CD4-positive, alpha-beta T cell treated with Interleukin-15 for 1 hour (primary cell): Measurements from ENCODE around the gene RHOG.
A peak's percentile ranks its signal among the peaks of the same experiment; 100 is the strongest.
"Not testable (repeated sequence)": the region's sequence is repeated elsewhere in the genome, so short reads cannot be mapped to it uniquely, and the experiment has no call there.

Experiments used
- DNase-seq: peaks from one replicate; pipeline ENCODE4 v3.0.0-alpha.2; 2020

The RHOG gene

GRCh38 chr11:3840870-3841425, at the start of gene RHOG:
TSS of gene RHOG (minus strand) at chr11:3840959. CDS start at chr11:3828138, 12,821 bp downstream.
- no peak for DNase-seq

GRCh38 chr11:3890014-3890413, 49.3 kb upstream of the RHOG start:
- DNase-seq = no peak

- no peak for DNase-seq
Measured at GRCh38 chr11:3888876-3889275, 48.1 kb upstream of the RHOG start.

- DNase-seq = no peak
Measured at GRCh38 chr11:3886985-3887384, 46.2 kb upstream of the RHOG start.

GRCh38 chr11:3885855-3886254, 45.1 kb upstream of the RHOG start:
- no peak for DNase-seq

- no peak for DNase-seq
Measured at GRCh38 chr11:3882655-3883054, 41.9 kb upstream of the RHOG start.

GRCh38 chr11:3880724-3881123, 40.0 kb upstream of the RHOG start:
- DNase-seq = no peak

GRCh38 chr11:3879967-3880542, 39.3 kb upstream of the RHOG start:
- no peak for DNase-seq

GRCh38 chr11:3879216-3879966, 38.6 kb upstream of the RHOG start:
- no peak for DNase-seq

- DNase-seq = no peak
Measured at GRCh38 chr11:3878258-3878584, 37.5 kb upstream of the RHOG start.

GRCh38 chr11:3877364-3878257, 36.9 kb upstream of the RHOG start:
- no peak for DNase-seq

- no peak for DNase-seq
Measured at GRCh38 chr11:3876613-3877012, 35.9 kb upstream of the RHOG start.

- no peak for DNase-seq
Measured at GRCh38 chr11:3873712-3874349, 33.1 kb upstream of the RHOG start.

GRCh38 chr11:3867209-3868091, 26.7 kb upstream of the RHOG start:
- DNase-seq = no peak

- DNase-seq = no peak
Measured at GRCh38 chr11:3866836-3867208, 26.1 kb upstream of the RHOG start.

- DNase-seq = peak; percentile 45
Measured at GRCh38 chr11:3866206-3866605, 25.4 kb upstream of the RHOG start.

- no peak for DNase-seq
Measured at GRCh38 chr11:3865388-3866193, 24.8 kb upstream of the RHOG start.

- DNase-seq = no peak
Measured at GRCh38 chr11:3861683-3862082, 20.9 kb upstream of the RHOG start.

GRCh38 chr11:3860898-3861393, 20.2 kb upstream of the RHOG start:
- not testable (repeated sequence) for DNase-seq

- DNase-seq = no peak
Measured at GRCh38 chr11:3860375-3860774, 19.6 kb upstream of the RHOG start.

- no peak for DNase-seq
Measured at GRCh38 chr11:3859373-3859881, 18.7 kb upstream of the RHOG start.
